NB4 (cell line): ENCODE results near the gene ATP1A3.

Experiments
- DNase-seq: peaks from one replicate; pipeline ENCODE4 v3.0.0; 2010; ENCODE audit warnings: low read depth
- H3K4me3 ChIP-seq: one replicate; pipeline ENCODE4 v1.5.1; 2011; ENCODE audit warnings: mild to moderate bottlenecking, low read depth, low read length, moderate library complexity
- MYC ChIP-seq: IDR thresholded peaks from 2 replicates; pipeline ENCODE4 v1.6.1; 2011; ENCODE audit warnings: low read depth, low read length
- POLR2A ChIP-seq: IDR thresholded peaks from 2 replicates; pipeline ENCODE4 v1.6.1; 2011; ENCODE audit warnings: mild to moderate bottlenecking; ENCODE audit not compliant: insufficient read length; ENCODE audit errors: extremely low read depth
- TF ChIP-seq, protein P1 (sequence below): IDR thresholded peaks from 2 replicates; pipeline ENCODE4 v1.6.1; 2011; ENCODE audit warnings: low read depth, low read length
- TF ChIP-seq, protein P2 (sequence below): IDR thresholded peaks from one replicate; pipeline ENCODE4 v1.5.1; 2012; ENCODE audit warnings: low read depth, low read length

ATP1A3 gene

DNA sequence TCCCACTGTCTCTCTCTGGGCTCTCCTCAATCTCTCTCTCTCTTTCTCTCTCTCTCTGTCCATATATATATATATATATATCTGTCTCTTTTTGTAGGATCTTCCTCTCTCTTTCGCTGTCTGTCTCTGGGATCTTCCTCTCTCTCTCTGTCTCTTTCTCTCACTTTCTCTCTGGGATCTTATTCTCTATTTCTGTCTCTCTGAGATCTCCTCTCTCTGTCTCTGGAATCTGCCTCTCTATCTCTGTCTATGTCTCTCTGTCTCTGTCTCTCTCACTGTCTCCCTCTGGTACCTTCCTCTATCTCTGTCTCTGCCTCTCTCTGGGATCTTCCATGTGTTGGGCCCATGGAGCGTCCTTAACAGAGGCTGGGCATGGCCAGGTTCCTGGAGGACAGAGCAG lies 3.4 kb downstream of the ATP1A3 start:
- no peak for DNase-seq
- TF ChIP-seq POLR2A: no peak
- TF ChIP-seq, protein P1, sequence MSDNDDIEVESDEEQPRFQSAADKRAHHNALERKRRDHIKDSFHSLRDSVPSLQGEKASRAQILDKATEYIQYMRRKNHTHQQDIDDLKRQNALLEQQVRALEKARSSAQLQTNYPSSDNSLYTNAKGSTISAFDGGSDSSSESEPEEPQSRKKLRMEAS: no peak
- TF ChIP-seq, protein P2, sequence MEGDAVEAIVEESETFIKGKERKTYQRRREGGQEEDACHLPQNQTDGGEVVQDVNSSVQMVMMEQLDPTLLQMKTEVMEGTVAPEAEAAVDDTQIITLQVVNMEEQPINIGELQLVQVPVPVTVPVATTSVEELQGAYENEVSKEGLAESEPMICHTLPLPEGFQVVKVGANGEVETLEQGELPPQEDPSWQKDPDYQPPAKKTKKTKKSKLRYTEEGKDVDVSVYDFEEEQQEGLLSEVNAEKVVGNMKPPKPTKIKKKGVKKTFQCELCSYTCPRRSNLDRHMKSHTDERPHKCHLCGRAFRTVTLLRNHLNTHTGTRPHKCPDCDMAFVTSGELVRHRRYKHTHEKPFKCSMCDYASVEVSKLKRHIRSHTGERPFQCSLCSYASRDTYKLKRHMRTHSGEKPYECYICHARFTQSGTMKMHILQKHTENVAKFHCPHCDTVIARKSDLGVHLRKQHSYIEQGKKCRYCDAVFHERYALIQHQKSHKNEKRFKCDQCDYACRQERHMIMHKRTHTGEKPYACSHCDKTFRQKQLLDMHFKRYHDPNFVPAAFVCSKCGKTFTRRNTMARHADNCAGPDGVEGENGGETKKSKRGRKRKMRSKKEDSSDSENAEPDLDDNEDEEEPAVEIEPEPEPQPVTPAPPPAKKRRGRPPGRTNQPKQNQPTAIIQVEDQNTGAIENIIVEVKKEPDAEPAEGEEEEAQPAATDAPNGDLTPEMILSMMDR: no peak
- no peak for TF ChIP-seq MYC
- no peak overlapping the region for H3K4me3 ChIP-seq

DNA sequence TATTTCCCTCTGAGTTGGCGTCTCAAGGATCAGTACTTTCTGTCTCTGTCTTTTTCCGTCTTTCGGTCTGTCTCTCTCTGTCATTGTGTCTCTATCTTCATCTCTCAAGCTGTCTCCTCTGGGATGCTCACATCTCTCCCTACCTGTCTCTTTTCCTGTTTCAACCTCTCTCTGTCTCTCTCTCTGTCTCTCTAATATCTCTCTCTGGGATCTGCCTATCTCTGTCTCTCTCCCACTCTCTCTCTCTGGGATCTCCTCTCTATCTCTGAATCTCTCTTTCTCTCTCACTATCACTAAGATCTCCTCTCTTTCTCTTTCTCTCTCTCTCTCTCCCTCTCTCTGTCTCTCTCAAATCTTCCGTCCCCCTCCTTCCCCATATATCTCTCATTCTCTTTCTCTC lies 4.0 kb downstream of the ATP1A3 start:
- no peak for TF ChIP-seq POLR2A
- TF ChIP-seq, protein P1: no peak
- TF ChIP-seq MYC: no peak
- TF ChIP-seq, protein P2: no peak
- DNase-seq: no peak
- no peak overlapping the region for H3K4me3 ChIP-seq

DNA sequence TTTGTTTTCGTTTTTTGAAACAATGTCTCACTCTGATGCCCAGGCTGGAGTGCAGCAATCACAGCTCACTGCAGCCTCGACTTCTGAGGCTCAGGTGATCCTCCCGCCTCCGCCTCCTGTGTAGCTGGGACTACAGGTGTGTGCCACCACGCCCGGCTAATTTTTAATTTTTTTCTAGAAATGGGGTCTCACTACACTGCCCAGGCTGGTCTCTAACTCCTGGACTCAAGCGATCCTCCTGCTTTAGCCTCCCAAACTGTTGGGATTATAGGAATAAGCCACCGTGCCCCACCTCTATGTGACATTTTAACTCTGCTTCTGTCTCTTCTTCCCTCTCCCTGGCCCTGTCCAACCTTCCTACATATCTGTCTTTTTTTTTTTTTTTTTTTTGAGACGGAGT lies 5.1 kb downstream of the ATP1A3 start:
- TF ChIP-seq POLR2A (no peak), MYC (no peak)
- TF ChIP-seq, protein P2: no peak
- TF ChIP-seq, protein P1: no peak
- no peak for DNase-seq
- H3K4me3 ChIP-seq: no peak overlapping the region

- TF ChIP-seq POLR2A (no peak), MYC (no peak)
- TF ChIP-seq, protein P2: no peak
- H3K4me3 ChIP-seq: no peak overlapping the region
- DNase-seq: no peak
These were observed 6.7 kb downstream of the ATP1A3 start for GRCh38 chr19:41987141-41987860.

- TF ChIP-seq POLR2A: no peak
- TF ChIP-seq, protein P2: no peak
- TF ChIP-seq, protein P1: no peak
- no peak for TF ChIP-seq MYC
- no peak overlapping the region for H3K4me3 ChIP-seq
- no peak for DNase-seq
These were observed 9.1 kb downstream of the ATP1A3 start for GRCh38 chr19:41984961-41985360.

DNA sequence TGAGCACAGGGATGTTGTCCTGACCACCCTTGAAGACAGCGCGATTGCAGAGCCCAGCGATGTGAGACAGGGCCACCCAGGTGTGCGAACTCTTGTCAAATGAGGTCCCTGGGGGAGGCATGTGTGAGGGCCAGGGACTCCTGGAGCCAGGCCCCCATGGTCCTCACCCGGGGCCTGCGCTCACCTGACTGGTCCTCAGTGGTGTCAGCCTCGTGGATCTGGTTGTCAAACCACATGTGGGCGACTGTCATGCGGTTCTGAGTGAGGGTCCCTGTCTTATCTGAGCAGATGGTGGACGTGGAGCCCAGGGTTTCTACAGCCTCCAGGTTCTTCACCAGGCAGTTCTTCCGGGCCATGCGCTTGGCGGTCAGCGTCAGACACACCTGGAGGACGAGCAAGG lies 12.3 kb downstream of the ATP1A3 start:
- no peak for DNase-seq
- no peak overlapping the region for H3K4me3 ChIP-seq
- no peak for TF ChIP-seq MYC
- TF ChIP-seq POLR2A: no peak
- TF ChIP-seq, protein P1: no peak
- TF ChIP-seq, protein P2: no peak
